H1 (cell line): ENCODE results near the gene LIFR. TPM values are rescaled to one million over a fixed set of nuclear protein-coding genes. Genes with fewer than 3 reads are reported as not detected.

Source experiments
- BACH1 ChIP-seq: IDR thresholded peaks from 2 replicates; pipeline ENCODE4 v1.6.1; 2012; ENCODE audit warnings: low read length, improper control_type of control experiment
- CBX5 ChIP-seq: fragments of 300-800, 300-1000 bp; sonication (generic); IDR thresholded peaks from 2 replicates; pipeline ENCODE4 v1.7.1; 2016; ENCODE audit warnings: antibody characterized with exemption, low read length, low read depth
- CHD7 ChIP-seq: fragments of 300-600 bp; sonication (generic); IDR thresholded peaks from 2 replicates; pipeline ENCODE4 v1.7.1; 2012; ENCODE audit warnings: low read length, moderate library complexity, mild to moderate bottlenecking, inconsistent platforms; ENCODE audit not compliant: insufficient replicate concordance
- POLR2AphosphoS5 ChIP-seq: IDR thresholded peaks from 2 replicates; pipeline ENCODE4 v1.6.1; 2011; ENCODE audit warnings: low read depth, low read length
- TAF1 ChIP-seq: IDR thresholded peaks from 2 replicates; pipeline ENCODE4 v1.6.1; 2011; ENCODE audit warnings: mild to moderate bottlenecking, low read depth, low read length
- polyA plus RNA-seq, 7 experiments: library from polyadenylated mRNA; depleted of rRNA in 3 of 7; stranded (reverse) in 5 of 7; unstranded in 2 of 7; fragments of >200 nt in 5 of 7; fragments of 200-250 nt in 2 of 7; gene quantifications; 1 replicate in 5 of 7; 2 replicates in 1 of 7; 4 replicates in 1 of 7; pipeline versions ENCODE4 v1.2.1 to v1.2.3, GENCODE V29; 2011 to 2013; ENCODE audit warnings: missing spikeins in 2 of 7, mixed read lengths in 2 of 7
- total RNA-seq: library from RNA; stranded (reverse); fragmentation: NEBNext Ultra II Directional; extraction: Animal tissue kit (Norgen Biotek cat#: 25700); gene quantifications from 2 replicates; pipeline ENCODE4 v1.2.1, GENCODE V29; 2021

LIFR gene
- total and polyA plus RNA-seq, 2 of the 8 experiments (the other 6 are each of a cell fraction or from before 2014, with no cell fraction given), result 2.0 to 18.9 TPM

DNA sequence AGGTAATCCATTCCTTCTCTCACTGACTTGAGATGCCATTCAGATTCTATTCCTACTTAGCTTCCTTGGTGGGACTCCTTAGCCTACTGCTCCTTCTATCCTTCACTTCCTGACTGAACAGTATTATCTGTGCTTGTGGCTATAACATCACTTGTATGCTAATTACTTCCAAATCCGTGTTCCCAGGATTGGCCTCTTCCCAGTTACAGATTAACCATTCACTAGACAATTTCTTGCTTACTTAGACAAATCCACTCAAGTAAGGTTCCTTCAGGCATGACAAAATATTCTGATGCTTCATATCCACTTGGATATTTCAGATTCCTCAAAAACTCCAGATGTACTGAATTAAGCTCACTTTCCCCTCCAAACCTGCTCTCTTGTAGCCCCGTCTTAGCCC lies 18.3 kb downstream of the LIFR start (continued):
- TF ChIP-seq CHD7, result no peak
- TF ChIP-seq TAF1, result no peak
- no peak for TF ChIP-seq CBX5
- no peak for TF ChIP-seq BACH1
- TF ChIP-seq POLR2AphosphoS5, result no peak
- TF ChIP-seq, all 59 proteins: peak for 0
